Mononuclear cell (primary cell): Measurements from ENCODE around the gene MYRF. TPM values are rescaled to one million over a fixed set of nuclear protein-coding genes. Genes with fewer than 3 reads are reported as not detected.

Source experiments
- H3K27me3 ChIP-seq: 2 replicates; pipeline ENCODE4 v1.6.0; 2011; ENCODE audit warnings: low read length, control low read depth; ENCODE audit not compliant: insufficient read depth
- H3K4me1 ChIP-seq: 2 replicates; pipeline ENCODE4 v1.5.1; 2011; ENCODE audit warnings: mild to moderate bottlenecking, low read length, control low read depth; ENCODE audit not compliant: insufficient read depth
- H3K4me3 ChIP-seq: 2 replicates; pipeline ENCODE4 v1.5.1; 2011; ENCODE audit warnings: mild to moderate bottlenecking, low read length, moderate library complexity
- H3K9me3 ChIP-seq: 2 replicates; pipeline ENCODE4 v1.5.1; 2011; ENCODE audit warnings: low read depth, mild to moderate bottlenecking, control low read depth, low read length
- total RNA-seq: library from RNA; depleted of rRNA; stranded (reverse); fragments of >200 nt; gene quantifications from one replicate; pipeline ENCODE4 v1.2.3, GENCODE V29; 2012

The MYRF gene
- total RNA-seq, 1 donor, result 0.31 TPM

DNA sequence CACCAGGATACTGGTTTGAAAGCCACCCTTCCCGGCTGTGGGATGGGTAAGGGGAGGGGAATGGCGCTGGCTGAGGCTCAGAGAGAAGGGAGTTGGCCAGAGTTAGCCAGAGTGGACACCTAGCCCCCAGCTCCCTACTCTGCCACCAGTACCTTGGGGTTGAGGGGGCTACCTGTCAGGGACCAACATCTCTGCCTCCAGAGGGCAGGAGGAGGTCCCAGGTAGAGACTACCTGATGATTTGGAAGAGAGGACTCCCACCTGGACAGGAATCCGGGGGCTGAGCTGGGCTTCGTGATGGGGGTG is 3.7 kb downstream of the MYRF start:
- Histone ChIP-seq H3K4me1 (peaks cover 10% of the 10 kb centered on the region), H3K4me3 (no peak overlapping the region), H3K27me3 (peaks cover 19% of the 10 kb centered on the region), H3K9me3 (no peaks in the 10 kb centered on the region)

DNA sequence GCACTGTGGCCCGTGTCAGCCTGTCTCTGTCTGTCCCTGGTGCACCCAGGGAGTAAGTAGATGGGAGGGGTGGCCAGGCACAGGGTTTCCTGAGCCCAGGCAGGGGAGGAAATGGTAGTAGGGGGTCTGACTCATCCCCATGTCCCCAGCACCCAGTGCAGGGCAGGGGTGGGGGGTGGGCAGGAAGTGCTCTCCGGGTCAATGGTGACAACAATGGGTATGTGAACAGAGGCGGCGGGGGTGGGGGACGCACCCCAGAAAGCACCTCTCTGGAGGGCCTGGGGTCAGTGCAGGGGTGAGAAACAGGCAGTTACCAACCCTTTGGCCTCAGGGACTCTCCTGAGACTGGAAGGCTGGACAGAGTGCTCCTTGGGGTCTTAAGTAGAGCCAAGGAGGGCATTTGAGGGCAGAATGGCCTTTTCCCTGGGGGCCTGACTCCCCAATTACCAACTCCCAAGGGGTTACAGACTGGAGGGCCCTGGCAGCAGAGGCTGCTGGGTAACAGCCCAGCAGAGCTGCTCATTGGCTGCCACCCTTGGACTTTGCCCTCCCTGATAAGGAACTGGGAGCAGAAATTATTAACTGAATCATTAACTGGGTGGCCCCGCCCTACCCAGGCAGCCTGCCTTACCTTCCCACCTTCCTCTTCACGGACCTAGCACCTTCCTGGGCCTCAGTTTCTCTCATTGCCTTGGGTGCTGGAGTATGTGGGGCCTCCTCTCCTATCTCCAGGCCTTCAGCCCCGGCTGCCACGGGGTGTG is 4.2 kb downstream of the MYRF start:
- Histone ChIP-seq H3K27me3 (peaks cover 14% of the 10 kb centered on the region), H3K9me3 (no peaks in the 10 kb centered on the region), H3K4me3 (no peak overlapping the region), H3K4me1 (peaks cover 10% of the 10 kb centered on the region)

DNA sequence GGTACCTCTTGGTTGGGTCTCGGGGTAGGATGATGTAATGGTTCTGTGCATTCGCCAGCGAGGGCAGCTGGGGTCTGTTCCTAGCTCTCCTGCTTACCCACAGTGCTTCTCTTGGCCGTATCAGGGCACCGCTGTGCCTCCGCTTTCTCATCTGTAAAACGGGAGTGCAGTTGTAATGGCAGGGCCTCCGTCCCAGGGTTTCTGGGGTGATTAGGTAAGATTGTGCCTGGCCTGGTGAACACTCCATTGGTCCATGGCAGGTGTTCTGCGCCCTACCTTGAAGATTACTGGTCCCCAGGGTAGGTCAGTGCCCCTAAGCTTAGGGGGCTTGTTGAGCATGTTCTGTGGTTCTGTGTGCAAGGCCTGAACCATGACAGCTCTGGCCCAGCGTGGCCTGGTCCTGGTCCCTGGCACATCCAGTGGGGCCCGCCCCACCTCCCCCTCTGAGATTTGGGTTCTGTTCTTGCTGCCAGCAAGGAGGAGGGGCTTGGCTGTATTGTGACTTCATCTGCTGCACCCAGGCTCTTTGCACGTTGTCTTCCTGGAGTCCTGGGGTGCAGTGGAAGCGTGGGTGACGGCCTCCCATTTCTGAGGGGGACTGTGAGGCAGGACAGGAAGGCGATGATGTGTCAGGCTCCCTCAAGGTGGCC is 4.9 kb downstream of the MYRF start:
- H3K4me3 ChIP-seq, result no peak overlapping the region
- H3K4me1 ChIP-seq, result peaks cover 6% of the 10 kb centered on the region
- H3K9me3 ChIP-seq, result no peaks in the 10 kb centered on the region
- peaks cover 9% of the 10 kb centered on the region for H3K27me3 ChIP-seq

DNA sequence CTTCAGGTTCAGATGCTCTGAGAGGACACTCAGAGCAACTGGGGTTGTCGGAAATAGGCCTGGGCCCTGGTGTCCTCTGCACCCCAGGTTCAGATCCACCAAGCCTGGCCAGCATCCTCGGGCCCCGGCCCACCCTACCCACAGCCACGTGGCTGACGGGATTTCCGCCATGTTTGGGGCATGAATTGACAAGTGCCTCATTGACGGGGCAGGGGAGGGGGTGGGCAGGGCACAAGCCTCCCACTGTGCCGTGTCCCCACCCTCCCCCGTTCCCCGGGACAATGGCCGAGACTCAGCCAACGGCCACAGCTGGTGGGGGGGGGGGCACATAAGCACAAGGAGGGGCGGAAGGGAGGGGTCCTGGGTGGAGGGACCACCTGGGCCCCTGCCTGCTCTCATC is 8.5 kb downstream of the MYRF start:
- no peaks in the 10 kb centered on the region for H3K27me3 ChIP-seq
- H3K4me3 ChIP-seq, result no peak overlapping the region
- no peaks in the 10 kb centered on the region for H3K9me3 ChIP-seq
- no peaks in the 10 kb centered on the region for H3K4me1 ChIP-seq

DNA sequence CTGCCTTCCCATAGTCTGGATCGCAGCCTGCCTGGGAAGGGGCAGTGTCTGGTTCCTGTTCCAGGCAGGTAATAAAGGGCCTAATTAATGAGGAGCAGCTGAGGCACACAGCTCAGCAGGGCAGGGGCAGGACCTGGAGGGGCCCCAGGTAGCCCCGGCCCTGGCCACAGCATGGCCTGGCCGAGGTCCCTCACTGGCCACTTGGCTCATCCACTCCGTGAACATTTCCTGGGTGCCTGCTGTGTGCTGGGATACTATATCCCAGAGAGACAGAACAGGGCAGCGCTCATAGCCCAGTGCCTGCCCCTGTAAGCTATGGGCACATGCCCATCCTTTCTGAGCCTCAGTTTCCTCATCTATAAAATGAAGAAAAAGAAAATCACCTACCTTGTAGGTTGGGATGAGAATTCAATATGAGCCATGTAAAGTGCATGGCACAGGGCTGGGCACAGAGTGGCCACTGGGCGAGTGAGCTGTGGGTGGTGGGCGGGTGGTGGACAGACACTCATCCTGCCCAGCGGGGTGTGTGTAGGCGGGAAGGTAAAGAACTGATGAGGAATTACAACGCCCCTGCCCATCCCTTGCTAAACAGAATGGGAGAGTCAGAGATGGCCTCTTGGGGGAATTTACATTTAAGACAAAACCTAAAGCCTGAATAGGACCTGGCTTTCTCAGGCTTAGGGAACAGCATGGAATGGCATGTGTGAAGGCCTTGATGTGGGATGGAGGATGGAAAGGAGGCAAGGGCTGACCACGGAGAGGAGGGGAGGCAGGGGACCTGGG is 9.2 kb downstream of the MYRF start:
- Histone ChIP-seq H3K9me3 (no peaks in the 10 kb centered on the region), H3K27me3 (no peaks in the 10 kb centered on the region), H3K4me3 (no peak overlapping the region), H3K4me1 (no peaks in the 10 kb centered on the region)

DNA sequence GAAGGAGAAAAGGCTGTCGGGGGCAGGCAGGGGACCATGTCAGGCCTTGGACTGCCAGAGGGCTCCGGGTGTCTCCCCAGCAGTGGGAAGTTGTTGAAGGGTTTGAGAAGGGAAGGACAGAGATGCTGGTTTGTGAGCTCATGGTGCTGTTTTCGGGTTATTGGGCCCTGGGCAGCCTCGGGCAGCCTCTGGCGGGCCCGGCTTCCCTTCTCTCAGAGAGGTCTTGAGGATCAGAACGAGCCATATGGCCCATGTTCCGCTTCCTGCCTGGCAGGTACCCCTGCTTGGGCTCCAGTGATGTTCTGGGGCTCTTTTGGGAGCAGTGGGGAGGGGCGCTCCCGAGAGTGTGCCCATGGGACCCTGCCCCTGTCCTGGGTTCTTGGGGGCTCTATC is 9.8 kb downstream of the MYRF start:
- no peaks in the 10 kb centered on the region for H3K9me3 ChIP-seq
- no peaks in the 10 kb centered on the region for H3K4me1 ChIP-seq
- H3K27me3 ChIP-seq, result no peaks in the 10 kb centered on the region
- H3K4me3 ChIP-seq, result no peak overlapping the region

DNA sequence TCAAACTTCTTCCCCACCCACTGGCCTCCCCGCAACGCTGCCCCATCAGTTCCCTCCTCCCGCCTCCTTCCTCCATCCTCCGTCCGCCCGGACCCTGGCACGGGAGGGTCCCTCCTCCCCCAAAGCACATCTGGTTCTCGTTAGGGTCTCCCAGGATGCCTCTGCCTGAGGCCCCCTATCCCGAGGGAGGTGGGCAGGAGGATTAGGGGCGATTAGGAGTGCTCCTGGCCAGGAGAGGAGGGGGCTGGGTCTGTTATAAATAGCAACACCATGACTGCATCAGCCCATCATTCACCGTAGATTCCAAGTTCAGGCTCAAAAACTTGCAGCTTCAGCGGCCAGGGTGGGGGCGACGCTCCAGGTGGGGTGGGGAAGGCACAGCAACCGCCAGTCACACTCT is 10.4 kb downstream of the MYRF start:
- Histone ChIP-seq H3K9me3 (no peaks in the 10 kb centered on the region), H3K4me1 (no peaks in the 10 kb centered on the region), H3K27me3 (no peaks in the 10 kb centered on the region), H3K4me3 (no peak overlapping the region)

DNA sequence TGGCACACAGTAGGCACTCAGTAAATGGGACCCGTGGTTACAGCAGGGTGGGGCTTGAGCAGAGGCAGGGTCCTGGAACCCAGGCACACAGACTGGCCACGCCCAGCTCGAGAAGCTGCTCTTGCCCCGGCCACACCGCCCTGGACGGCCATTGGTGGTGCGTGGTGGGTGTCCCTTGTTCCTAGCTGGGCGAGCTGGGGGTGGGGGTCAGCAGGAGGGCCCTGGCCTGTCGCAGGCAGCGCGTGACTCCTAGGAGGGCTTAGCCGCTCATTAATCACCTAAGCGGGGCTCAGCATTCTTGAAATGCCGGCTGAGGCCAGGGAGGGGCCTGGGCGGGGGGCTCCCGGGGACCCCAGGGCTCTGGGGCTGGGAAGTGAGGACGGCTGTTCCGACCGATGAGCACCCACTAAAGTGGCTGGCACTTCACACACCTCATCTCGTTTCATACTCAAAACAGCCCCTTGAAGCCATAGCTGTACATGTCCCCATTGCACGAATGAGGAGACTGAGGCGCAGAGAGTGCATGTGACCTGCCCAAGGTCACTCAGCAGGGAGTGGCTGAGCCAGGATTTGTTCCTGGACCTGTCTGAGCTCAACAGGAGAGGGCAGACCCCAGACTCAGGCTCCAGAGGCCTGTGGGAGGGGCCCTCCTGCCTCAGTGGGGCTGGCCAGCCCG is 11.6 kb downstream of the MYRF start:
- no peaks in the 10 kb centered on the region for H3K9me3 ChIP-seq
- no peaks in the 10 kb centered on the region for H3K27me3 ChIP-seq
- no peaks in the 10 kb centered on the region for H3K4me1 ChIP-seq
- H3K4me3 ChIP-seq, result no peak overlapping the region

DNA sequence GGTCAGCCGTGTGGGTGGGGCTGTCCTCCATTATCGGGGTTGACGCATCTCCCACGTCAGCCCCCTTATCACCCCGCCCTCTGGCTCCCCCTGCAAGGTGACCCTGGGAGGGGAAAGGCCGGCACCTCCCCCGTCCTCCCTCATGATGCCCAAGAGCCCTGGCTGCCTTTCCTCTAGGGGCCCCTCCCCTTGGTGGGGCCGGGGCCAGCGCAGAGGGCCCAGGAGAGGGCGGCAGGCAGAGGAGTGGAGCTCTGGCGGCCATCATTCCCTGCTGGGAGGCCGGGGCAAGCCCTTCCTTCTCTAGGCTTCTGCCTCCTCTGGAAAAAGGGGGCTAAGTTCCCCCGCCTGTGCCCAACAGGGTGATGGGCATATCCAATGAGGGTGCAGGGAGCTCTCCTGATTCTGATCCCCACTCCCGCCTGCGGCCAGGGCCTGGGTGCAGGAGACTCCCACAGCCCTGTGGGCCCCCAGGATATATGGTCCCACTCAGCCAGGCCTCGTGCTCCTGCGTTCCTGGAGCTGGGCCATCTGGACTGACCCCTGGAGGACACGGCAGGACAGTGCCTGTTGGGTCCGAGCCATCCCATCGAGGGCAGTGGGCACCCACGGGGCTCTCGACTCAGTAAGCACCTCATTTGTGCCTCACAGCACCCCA is 12.3 kb downstream of the MYRF start:
- no peak overlapping the region for H3K4me3 ChIP-seq
- no peaks in the 10 kb centered on the region for H3K27me3 ChIP-seq
- no peaks in the 10 kb centered on the region for H3K9me3 ChIP-seq
- no peaks in the 10 kb centered on the region for H3K4me1 ChIP-seq

DNA sequence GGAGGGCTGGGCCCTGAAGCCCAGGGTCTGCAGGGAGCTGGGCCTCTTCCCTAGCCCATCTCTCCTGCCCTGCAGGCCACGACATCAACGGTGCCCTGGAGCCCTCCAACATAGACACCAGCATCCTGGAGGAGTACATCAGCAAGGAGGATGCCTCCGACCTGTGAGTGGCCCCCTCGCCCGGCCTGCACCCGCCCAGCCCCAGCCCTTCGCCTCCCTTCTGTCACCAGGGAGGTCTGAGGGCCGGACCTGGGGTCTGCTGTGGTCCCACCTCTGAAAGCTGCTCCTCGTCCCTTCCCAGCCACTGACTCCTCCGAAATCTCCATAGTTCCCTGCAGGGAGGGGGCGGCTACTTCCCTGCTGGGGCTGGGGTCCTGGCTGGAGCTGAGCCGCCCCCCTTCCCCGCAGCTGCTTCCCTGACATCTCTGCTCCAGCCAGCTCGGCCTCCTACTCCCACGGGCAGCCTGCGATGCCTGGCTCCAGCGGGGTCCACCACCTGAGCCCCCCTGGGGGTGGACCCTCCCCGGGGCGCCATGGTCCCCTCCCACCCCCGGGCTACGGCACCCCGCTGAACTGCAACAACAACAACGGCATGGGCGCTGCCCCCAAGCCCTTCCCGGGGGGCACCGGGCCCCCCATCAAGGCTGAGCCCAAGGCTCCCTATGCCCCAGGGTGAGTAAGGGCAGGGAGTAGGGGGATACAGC is 13.3 kb downstream of the MYRF start:
- Histone ChIP-seq H3K9me3 (no peaks in the 10 kb centered on the region), H3K4me1 (no peaks in the 10 kb centered on the region), H3K27me3 (no peaks in the 10 kb centered on the region), H3K4me3 (no peak overlapping the region)

DNA sequence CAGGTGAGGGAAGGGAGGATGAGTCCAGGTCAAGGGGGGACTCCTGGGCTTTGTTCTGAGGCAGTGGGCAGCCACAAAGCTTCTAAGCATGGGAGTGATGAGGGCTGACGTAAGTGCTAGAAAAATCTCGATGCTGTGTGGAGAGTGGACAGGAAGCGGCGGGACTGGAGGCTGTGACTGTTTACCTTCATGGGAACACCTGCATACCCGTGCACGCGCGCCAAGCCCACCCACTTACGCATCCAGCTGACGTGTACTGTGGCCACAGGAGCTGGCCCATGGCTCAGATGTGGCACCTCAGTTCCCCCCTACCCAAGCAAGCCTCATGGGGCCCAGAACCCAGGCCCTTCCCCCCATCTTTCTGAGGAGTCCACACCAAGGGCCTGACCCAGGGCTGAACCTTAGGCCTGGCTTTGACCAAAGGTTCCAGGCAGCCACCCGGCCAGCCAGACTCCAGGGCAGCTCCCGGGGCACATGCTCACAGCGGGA is 14.0 kb downstream of the MYRF start:
- no peaks in the 10 kb centered on the region for H3K4me1 ChIP-seq
- no peak overlapping the region for H3K4me3 ChIP-seq
- H3K27me3 ChIP-seq, result no peaks in the 10 kb centered on the region
- no peaks in the 10 kb centered on the region for H3K9me3 ChIP-seq

DNA sequence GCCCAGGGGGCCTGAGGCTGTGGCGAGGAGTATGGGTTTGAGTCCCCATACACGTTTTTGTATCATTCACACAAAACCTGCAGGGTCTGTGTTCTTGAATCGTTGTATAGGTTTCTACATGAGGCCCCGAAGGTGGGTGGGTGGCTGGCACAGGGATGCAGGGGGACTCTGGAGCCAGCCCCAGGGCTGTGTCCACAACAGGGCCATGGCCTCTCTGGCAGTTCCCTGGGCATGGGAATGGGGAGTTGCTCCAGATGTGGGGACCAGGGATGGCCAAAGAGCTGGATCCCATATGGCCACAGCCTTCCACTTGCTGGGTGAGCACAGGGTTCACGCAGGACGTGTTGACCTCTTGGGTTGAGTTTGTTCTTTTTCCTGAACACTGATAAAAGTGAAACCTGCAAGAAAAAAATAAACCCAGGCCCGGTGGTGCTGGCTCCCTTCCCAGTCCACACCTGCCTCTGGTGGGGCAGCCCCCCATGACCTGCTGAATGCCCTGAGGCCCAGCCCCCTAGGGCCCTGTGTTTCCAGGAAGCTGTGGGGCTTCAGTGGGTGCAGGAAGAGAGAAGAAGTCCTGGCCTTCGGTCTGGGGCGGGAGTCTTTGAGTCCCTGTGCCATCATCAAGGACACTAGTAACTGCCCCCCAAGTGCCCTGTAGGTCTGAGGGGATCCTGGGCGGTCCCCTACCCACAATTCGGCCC is 16.1 kb downstream of the MYRF start:
- no peak overlapping the region for H3K4me3 ChIP-seq
- no peaks in the 10 kb centered on the region for H3K9me3 ChIP-seq
- peaks cover 7% of the 10 kb centered on the region for H3K4me1 ChIP-seq
- H3K27me3 ChIP-seq, result no peaks in the 10 kb centered on the region

DNA sequence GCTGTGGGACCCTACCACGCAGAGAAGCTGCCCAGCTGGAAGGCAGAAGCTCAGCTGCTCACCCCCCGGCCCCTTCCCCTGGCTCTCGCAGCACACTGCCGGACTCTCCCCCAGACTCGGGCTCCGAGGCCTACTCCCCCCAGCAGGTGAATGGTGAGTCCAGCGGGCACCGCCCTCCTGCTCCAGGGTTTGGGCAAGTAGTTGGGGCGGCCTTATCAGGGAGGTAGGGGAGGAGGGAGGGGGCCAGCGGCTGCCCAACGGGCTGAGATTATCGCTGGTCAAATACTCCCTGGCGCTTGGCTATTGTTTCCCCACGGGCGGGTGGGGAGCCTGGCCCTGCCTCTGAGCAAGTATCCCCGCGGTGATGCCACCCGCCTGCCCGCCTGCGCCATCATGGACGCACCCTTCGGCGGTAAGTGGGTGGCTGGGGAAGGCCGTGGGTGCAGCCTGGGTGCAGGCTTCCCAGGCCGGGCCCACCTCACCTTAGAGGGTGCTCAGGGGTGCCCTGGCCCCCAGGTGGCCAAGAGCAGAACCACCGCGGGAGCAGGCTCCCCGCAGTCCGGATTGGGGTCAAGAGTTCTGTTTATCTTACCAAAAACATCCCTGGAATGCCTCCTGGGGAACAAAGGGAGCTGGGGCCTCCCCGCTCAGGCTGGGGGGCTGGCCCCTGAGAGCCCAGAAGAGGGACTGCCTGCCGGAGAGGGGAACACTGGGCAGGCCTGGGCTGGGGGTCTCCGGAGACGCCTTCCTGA is 16.9 kb downstream of the MYRF start:
- peaks cover 7% of the 10 kb centered on the region for H3K4me1 ChIP-seq
- no peaks in the 10 kb centered on the region for H3K9me3 ChIP-seq

More for the DNA sequence above, 16.9 kb downstream of the MYRF start:
- H3K4me3 ChIP-seq, result no peak overlapping the region
- H3K27me3 ChIP-seq, result no peaks in the 10 kb centered on the region
